NCI-H69 (cell line): ENCODE data around the gene ACSL5.
"Not testable (repeated sequence)": the region's sequence is repeated elsewhere in the genome, so short reads cannot be mapped to it uniquely, and the experiment has no call there.

Source experiments
- DNase-seq: peaks from one replicate; lab custom pipeline; 2025; lab: John Stamatoyannopoulos, UW

The ACSL5 gene

GRCh38 chr10:112351146-112351545 is 22.8 kb upstream of the ACSL5 start:
- no peak for DNase-seq

GRCh38 chr10:112352044-112352443 is 21.9 kb upstream of the ACSL5 start:
- DNase-seq = no peak

- no peak for DNase-seq
Observed at GRCh38 chr10:112353046-112353445, 20.9 kb upstream of the ACSL5 start.

GRCh38 chr10:112356686-112357085 is 17.2 kb upstream of the ACSL5 start:
- no peak for DNase-seq

GRCh38 chr10:112359606-112360307 is 14.2 kb upstream of the ACSL5 start:
- DNase-seq = no peak

- DNase-seq = no peak
Observed at GRCh38 chr10:112360308-112361270, 13.3 kb upstream of the ACSL5 start.

- no peak for DNase-seq
Observed at GRCh38 chr10:112361951-112362751, 11.8 kb upstream of the ACSL5 start.

GRCh38 chr10:112362833-112363232 is 11.1 kb upstream of the ACSL5 start:
- no peak for DNase-seq

GRCh38 chr10:112363696-112364688 is 9.9 kb upstream of the ACSL5 start:
- DNase-seq = no peak

GRCh38 chr10:112365014-112365432 is 8.9 kb upstream of the ACSL5 start:
- no peak for DNase-seq

- DNase-seq = no peak
Observed at GRCh38 chr10:112365451-112365850, 8.5 kb upstream of the ACSL5 start.

GRCh38 chr10:112366992-112367391 is 6.9 kb upstream of the ACSL5 start:
- DNase-seq = no peak

- DNase-seq = no peak
Observed at GRCh38 chr10:112367516-112367915, 6.4 kb upstream of the ACSL5 start.

GRCh38 chr10:112369495-112370423 is 4.2 kb upstream of the ACSL5 start:
- no peak for DNase-seq

- no peak for DNase-seq
Observed at GRCh38 chr10:112370424-112370819, 3.5 kb upstream of the ACSL5 start.

- DNase-seq = not testable (repeated sequence)
Observed at GRCh38 chr10:112371326-112371725, 2.6 kb upstream of the ACSL5 start.

GRCh38 chr10:112372182-112372810 is 1.6 kb upstream of the ACSL5 start:
- DNase-seq = not testable (repeated sequence)

- no peak for DNase-seq
Observed at GRCh38 chr10:112374724-112375541, 1.0 kb downstream of the ACSL5 start.
